ENCODE measurements around the gene LINC00237.

DNA sequence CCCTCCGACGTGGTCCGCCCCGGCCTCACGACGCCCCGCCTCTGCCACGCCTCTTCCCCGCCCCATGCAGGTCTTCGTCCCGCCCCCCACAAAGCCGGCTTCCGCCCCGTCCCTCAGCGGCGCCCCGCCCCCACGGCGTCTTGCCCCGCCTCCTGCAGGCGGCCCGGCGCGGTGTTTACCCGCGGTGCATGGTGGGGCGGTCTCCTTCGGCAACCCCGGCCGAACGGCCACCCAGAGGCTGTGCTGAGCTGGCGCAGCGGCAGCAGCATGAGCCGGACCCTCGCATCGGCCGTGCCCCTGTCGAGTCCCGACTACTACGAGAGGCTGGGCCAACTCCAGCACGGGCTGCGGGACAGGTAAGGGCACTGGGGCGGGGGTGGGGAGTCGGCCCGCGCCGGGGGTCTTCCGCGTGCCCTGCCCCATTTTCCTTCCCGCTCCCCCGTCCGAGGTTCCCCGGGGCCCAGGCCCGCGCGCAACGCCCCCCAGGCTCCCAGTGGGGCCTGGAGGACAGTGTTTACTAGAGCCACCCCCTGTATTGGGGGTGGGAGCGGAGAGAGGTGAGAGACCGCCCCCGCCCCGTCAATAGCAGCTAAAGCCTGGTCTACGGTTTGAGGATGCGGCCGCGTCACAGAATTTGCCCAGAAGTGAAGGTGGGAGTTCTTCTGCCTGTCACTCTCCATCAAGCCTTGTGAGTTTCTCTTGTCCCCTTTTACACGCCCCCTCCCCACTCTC lies 19.9 kb upstream of the LINC00237 start, which contains the start of gene KIZ:
- TF ChIP-seq, protein P1, sequence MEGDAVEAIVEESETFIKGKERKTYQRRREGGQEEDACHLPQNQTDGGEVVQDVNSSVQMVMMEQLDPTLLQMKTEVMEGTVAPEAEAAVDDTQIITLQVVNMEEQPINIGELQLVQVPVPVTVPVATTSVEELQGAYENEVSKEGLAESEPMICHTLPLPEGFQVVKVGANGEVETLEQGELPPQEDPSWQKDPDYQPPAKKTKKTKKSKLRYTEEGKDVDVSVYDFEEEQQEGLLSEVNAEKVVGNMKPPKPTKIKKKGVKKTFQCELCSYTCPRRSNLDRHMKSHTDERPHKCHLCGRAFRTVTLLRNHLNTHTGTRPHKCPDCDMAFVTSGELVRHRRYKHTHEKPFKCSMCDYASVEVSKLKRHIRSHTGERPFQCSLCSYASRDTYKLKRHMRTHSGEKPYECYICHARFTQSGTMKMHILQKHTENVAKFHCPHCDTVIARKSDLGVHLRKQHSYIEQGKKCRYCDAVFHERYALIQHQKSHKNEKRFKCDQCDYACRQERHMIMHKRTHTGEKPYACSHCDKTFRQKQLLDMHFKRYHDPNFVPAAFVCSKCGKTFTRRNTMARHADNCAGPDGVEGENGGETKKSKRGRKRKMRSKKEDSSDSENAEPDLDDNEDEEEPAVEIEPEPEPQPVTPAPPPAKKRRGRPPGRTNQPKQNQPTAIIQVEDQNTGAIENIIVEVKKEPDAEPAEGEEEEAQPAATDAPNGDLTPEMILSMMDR (IDR thresholded peaks at IDR 0.05) = peak in 2 of 3 experiments; percentile 18 to 39
- TF ChIP-seq POLR2A (IDR thresholded peaks at IDR 0.05) = no peak
